GM23338 (cell line): ENCODE results near the gene TNKS2. TPM values are rescaled to one million over a fixed set of nuclear protein-coding genes. Genes with fewer than 3 reads are reported as not detected.

Source experiments
- ATAC-seq: fragments of 200-7000 bp; cut with Tn5 transposase; 3 replicates; pipeline ENCODE4 v1.9.1; 2020
- DNase-seq: peaks from one replicate; pipeline ENCODE4 v3.0.0-alpha.2; 2015; ENCODE audit warnings: low spot score
- H2AFZ ChIP-seq: fragments of 200-600 bp; sonication (generic); 2 replicates; pipeline ENCODE4 v1.8.0; 2016; ENCODE audit warnings: antibody characterized with exemption, mild to moderate bottlenecking, moderate library complexity
- H3F3A ChIP-seq: fragments of 200-600 bp; sonication (generic); replicated peaks from 2 replicates; pipeline ENCODE4 v1.8.0; 2017; ENCODE audit warnings: antibody characterized with exemption, mixed run types, low read depth
- H3K27ac ChIP-seq: fragments of 200-600 bp; sonication (generic); 2 replicates; pipeline ENCODE4 v1.6.1; 2016; ENCODE audit warnings: low read depth
- H3K27me3 ChIP-seq: fragments of 200-600 bp; sonication (generic); 2 replicates; pipeline ENCODE4 v1.8.0; 2016; ENCODE audit warnings: mild to moderate bottlenecking, mixed run types, moderate library complexity; ENCODE audit not compliant: insufficient read depth
- H3K36me3 ChIP-seq: fragments of 200-600 bp; sonication (generic); 2 replicates; pipeline ENCODE4 v1.8.0; 2016; ENCODE audit warnings: mild to moderate bottlenecking; ENCODE audit not compliant: insufficient read depth
- H3K4me1 ChIP-seq: fragments of 200-600 bp; sonication (generic); 2 replicates; pipeline ENCODE4 v1.8.0; 2016; ENCODE audit warnings: mild to moderate bottlenecking, moderate library complexity; ENCODE audit not compliant: insufficient read depth
- H3K4me2 ChIP-seq: fragments of 200-600 bp; sonication (generic); 2 replicates; pipeline ENCODE4 v1.7.1; 2017; ENCODE audit warnings: mixed run types
- H3K4me3 ChIP-seq: fragments of 200-600 bp; sonication (generic); 2 replicates; pipeline ENCODE4 v1.6.1; 2016; ENCODE audit warnings: mixed run types
- H3K79me2 ChIP-seq: fragments of 200-600 bp; sonication (generic); replicated peaks from 2 replicates; pipeline ENCODE4 v1.8.0; 2017; ENCODE audit warnings: mild to moderate bottlenecking; ENCODE audit not compliant: insufficient read depth
- H3K9me2 ChIP-seq: fragments of 200-600 bp; sonication (generic); 2 replicates; pipeline ENCODE4 v1.8.0; 2017; ENCODE audit not compliant: insufficient read depth
- H4K20me1 ChIP-seq: fragments of 200-600 bp; sonication (generic); replicated peaks from 2 replicates; pipeline ENCODE4 v1.8.0; 2017; ENCODE audit warnings: mild to moderate bottlenecking; ENCODE audit not compliant: insufficient read depth
- H3K27ac Mint-ChIP-seq: 2 replicates; pipeline ENCODE4 v1.8.0; 2020; ENCODE audit warnings: inconsistent platforms, mild to moderate bottlenecking, moderate library complexity, mixed read lengths
- H3K27me3 Mint-ChIP-seq: 3 replicates; pipeline ENCODE4 v1.8.0; 2022; ENCODE audit warnings: low read depth, mild to moderate bottlenecking, moderate library complexity, mixed read lengths, inconsistent platforms; ENCODE audit not compliant: insufficient read depth, poor library complexity
- H3K36me3 Mint-ChIP-seq: 3 replicates; pipeline ENCODE4 v1.8.0; 2021; ENCODE audit warnings: low read depth, mild to moderate bottlenecking, inconsistent platforms, moderate library complexity, mixed read lengths
- H3K4me1 Mint-ChIP-seq: 3 replicates; pipeline ENCODE4 v1.8.0; 2020; ENCODE audit warnings: mild to moderate bottlenecking, inconsistent platforms, mixed read lengths
- H3K4me3 Mint-ChIP-seq: 3 replicates; pipeline ENCODE4 v1.8.0; 2021; ENCODE audit warnings: moderate library complexity, mild to moderate bottlenecking, inconsistent platforms, mixed read lengths
- H3K9me3 Mint-ChIP-seq: 3 replicates; pipeline ENCODE4 v1.8.0; 2020; ENCODE audit warnings: moderate library complexity, mild to moderate bottlenecking, inconsistent platforms, mixed read lengths
- CREB1 ChIP-seq: fragments of 250-450 bp; sonication (Bioruptor Pico); IDR thresholded peaks from 2 replicates; pipeline ENCODE4 v1.5.0; 2020; ENCODE audit warnings: low read depth, mild to moderate bottlenecking, moderate library complexity
- EZH2 ChIP-seq: fragments of 200-600 bp; sonication (generic); IDR thresholded peaks from one replicate; pipeline ENCODE4 v1.8.0; 2017; ENCODE audit warnings: antibody characterized with exemption, mild to moderate bottlenecking, low read depth; ENCODE audit not compliant: unreplicated experiment
- EZH2phosphoT487 ChIP-seq: fragments of 200-600 bp; sonication (generic); IDR thresholded peaks from one replicate; pipeline ENCODE4 v1.8.1; 2018; ENCODE audit warnings: antibody characterized with exemption; ENCODE audit not compliant: unreplicated experiment
- JUNB ChIP-seq: IDR thresholded peaks from one replicate; pipeline ENCODE4 v1.6.1; 2016; ENCODE audit warnings: antibody characterized with exemption; ENCODE audit not compliant: unreplicated experiment
- NANOG ChIP-seq: IDR thresholded peaks from 2 replicates; pipeline ENCODE4 v1.6.1; 2016; ENCODE audit warnings: antibody characterized with exemption, borderline replicate concordance
- POLR2AphosphoS5 ChIP-seq: IDR thresholded peaks from 2 replicates; pipeline ENCODE4 v1.6.1; 2016; ENCODE audit warnings: antibody characterized with exemption, low read depth
- STAT1 ChIP-seq: IDR thresholded peaks from one replicate; pipeline ENCODE4 v1.6.1; 2016; ENCODE audit warnings: antibody characterized with exemption; ENCODE audit not compliant: unreplicated experiment
- ZNF114 ChIP-seq: fragments of 250-450 bp; sonication (Bioruptor Pico); IDR thresholded peaks from 2 replicates; pipeline ENCODE4 v1.5.0; 2020; ENCODE audit warnings: mild to moderate bottlenecking, moderate library complexity
- ZNF331 ChIP-seq: fragments of 250-450 bp; sonication (Bioruptor Pico); IDR thresholded peaks from 2 replicates; pipeline ENCODE4 v1.5.0; 2020; ENCODE audit warnings: low read depth, mild to moderate bottlenecking, moderate library complexity
- polyA plus RNA-seq: library from polyadenylated mRNA; unstranded; fragments of >200 nt; fragmentation: Nextera tagmentation; extraction: Ambion mirVana; gene quantifications from 2 replicates; pipeline ENCODE4 v1.2.1, GENCODE V29; 2016
- total RNA-seq: library from RNA; depleted of rRNA; stranded (reverse); fragments of >200 nt; shearing (Covaris generic); gene quantifications from 2 replicates; pipeline ENCODE4 v1.2.3, GENCODE V29; 2014
- TF ChIP-seq, protein P1 (sequence below): fragments of 250-450 bp; sonication (Bioruptor Pico); IDR thresholded peaks from 2 replicates; pipeline ENCODE4 v1.5.0; 2020; ENCODE audit warnings: mild to moderate bottlenecking, moderate library complexity
- TF ChIP-seq, protein P2 (sequence below), 2 experiments: fragments of 200-600 bp in 1 of 2; sonication (generic) in 1 of 2; conservative IDR thresholded peaks; 2 replicates each; pipeline versions ENCODE4 v1.5.1 to v1.6.1; 2016 to 2017; ENCODE audit warnings: antibody characterized with exemption in 2 of 2, low read depth in 2 of 2, mild to moderate bottlenecking in 2 of 2, moderate library complexity in 1 of 2
- TF ChIP-seq, protein P3 (sequence below): IDR thresholded peaks from one replicate; pipeline ENCODE4 v1.6.1; 2018; ENCODE audit warnings: antibody characterized with exemption; ENCODE audit not compliant: unreplicated experiment

TNKS2 gene
- total and polyA plus RNA-seq, 2 experiments from 2014 or later = 23.5 to 85.5 TPM

DNA sequence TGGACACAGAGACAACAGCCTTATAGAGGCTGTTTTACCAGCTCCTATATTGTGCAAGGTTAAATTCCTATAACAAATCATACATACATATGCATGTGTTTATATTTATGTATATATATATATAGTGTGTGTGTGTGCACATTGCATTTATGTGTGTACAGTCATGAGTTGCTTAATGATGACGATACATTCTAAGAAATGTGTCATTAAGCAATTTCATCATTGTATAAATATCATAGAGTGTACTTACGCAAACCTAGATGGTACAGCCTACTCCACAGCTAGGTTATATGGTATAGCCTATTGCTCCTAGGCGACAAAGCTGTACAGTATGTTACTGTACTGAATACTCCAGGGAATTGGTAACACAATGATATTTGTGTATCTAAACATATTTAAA, 30.1 kb upstream of the TNKS2 start (continued):
- TF ChIP-seq, protein P1, sequence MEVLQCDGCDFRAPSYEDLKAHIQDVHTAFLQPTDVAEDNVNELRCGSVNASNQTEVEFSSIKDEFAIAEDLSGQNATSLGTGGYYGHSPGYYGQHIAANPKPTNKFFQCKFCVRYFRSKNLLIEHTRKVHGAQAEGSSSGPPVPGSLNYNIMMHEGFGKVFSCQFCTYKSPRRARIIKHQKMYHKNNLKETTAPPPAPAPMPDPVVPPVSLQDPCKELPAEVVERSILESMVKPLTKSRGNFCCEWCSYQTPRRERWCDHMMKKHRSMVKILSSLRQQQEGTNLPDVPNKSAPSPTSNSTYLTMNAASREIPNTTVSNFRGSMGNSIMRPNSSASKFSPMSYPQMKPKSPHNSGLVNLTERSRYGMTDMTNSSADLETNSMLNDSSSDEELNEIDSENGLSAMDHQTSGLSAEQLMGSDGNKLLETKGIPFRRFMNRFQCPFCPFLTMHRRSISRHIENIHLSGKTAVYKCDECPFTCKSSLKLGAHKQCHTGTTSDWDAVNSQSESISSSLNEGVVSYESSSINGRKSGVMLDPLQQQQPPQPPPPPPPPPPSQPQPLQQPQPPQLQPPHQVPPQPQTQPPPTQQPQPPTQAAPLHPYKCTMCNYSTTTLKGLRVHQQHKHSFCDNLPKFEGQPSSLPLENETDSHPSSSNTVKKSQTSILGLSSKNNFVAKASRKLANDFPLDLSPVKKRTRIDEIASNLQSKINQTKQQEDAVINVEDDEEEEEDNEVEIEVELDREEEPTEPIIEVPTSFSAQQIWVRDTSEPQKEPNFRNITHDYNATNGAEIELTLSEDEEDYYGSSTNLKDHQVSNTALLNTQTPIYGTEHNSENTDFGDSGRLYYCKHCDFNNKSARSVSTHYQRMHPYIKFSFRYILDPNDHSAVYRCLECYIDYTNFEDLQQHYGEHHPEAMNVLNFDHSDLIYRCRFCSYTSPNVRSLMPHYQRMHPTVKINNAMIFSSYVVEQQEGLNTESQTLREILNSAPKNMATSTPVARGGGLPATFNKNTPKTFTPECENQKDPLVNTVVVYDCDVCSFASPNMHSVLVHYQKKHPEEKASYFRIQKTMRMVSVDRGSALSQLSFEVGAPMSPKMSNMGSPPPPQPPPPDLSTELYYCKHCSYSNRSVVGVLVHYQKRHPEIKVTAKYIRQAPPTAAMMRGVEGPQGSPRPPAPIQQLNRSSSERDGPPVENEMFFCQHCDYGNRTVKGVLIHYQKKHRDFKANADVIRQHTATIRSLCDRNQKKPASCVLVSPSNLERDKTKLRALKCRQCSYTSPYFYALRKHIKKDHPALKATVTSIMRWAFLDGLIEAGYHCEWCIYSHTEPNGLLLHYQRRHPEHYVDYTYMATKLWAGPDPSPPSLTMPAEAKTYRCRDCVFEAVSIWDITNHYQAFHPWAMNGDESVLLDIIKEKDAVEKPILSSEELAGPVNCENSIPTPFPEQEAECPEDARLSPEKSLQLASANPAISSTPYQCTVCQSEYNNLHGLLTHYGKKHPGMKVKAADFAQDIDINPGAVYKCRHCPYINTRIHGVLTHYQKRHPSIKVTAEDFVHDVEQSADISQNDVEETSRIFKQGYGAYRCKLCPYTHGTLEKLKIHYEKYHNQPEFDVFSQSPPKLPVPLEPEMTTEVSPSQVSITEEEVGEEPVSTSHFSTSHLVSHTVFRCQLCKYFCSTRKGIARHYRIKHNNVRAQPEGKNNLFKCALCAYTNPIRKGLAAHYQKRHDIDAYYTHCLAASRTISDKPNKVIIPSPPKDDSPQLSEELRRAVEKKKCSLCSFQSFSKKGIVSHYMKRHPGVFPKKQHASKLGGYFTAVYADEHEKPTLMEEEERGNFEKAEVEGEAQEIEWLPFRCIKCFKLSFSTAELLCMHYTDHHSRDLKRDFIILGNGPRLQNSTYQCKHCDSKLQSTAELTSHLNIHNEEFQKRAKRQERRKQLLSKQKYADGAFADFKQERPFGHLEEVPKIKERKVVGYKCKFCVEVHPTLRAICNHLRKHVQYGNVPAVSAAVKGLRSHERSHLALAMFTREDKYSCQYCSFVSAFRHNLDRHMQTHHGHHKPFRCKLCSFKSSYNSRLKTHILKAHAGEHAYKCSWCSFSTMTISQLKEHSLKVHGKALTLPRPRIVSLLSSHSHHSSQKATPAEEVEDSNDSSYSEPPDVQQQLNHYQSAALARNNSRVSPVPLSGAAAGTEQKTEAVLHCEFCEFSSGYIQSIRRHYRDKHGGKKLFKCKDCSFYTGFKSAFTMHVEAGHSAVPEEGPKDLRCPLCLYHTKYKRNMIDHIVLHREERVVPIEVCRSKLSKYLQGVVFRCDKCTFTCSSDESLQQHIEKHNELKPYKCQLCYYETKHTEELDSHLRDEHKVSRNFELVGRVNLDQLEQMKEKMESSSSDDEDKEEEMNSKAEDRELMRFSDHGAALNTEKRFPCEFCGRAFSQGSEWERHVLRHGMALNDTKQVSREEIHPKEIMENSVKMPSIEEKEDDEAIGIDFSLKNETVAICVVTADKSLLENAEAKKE (CRISPR knock-in tag) = no peak
- TF ChIP-seq POLR2AphosphoS5 (no peak), EZH2phosphoT487 (no peak)
- TF ChIP-seq, protein P2, sequence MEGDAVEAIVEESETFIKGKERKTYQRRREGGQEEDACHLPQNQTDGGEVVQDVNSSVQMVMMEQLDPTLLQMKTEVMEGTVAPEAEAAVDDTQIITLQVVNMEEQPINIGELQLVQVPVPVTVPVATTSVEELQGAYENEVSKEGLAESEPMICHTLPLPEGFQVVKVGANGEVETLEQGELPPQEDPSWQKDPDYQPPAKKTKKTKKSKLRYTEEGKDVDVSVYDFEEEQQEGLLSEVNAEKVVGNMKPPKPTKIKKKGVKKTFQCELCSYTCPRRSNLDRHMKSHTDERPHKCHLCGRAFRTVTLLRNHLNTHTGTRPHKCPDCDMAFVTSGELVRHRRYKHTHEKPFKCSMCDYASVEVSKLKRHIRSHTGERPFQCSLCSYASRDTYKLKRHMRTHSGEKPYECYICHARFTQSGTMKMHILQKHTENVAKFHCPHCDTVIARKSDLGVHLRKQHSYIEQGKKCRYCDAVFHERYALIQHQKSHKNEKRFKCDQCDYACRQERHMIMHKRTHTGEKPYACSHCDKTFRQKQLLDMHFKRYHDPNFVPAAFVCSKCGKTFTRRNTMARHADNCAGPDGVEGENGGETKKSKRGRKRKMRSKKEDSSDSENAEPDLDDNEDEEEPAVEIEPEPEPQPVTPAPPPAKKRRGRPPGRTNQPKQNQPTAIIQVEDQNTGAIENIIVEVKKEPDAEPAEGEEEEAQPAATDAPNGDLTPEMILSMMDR (conservative IDR thresholded peaks at IDR 0.05; ENCODE audit: low read depth in 2 of 2) = no peak

DNA sequence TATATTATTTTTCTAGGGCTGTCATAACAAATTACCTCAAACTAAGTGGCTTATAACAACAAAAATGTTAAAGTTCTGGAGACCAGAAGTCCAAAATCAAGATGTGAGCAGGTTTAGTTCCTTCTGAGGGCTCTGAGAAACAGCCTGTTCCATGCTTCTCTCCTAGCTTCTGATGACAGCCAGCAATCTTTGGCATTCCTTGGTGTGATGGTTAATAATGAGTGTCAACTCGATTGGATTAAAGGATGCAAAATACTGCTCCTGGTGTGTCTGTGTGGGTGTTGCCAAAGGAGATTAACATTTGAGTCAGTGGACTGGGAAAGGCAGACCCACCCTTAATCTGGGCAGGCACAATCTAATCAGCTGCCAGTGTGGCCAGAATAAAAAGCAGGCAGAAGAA, 26.3 kb upstream of the TNKS2 start:
- H3K9me2 ChIP-seq = peaks cover 5% of the 10 kb centered on the region; the same call in 1 of the 2 replicates
- TF ChIP-seq EZH2phosphoT487 (no peak), NANOG (no peak), STAT1 (no peak), EZH2 (no peak), ZNF114 (no peak), CREB1 (no peak), ZNF331 (no peak), JUNB (no peak), POLR2AphosphoS5 (no peak)
- TF ChIP-seq, protein P2 (conservative IDR thresholded peaks at IDR 0.05; ENCODE audit: low read depth in 2 of 2) = no peak
- TF ChIP-seq, protein P3, sequence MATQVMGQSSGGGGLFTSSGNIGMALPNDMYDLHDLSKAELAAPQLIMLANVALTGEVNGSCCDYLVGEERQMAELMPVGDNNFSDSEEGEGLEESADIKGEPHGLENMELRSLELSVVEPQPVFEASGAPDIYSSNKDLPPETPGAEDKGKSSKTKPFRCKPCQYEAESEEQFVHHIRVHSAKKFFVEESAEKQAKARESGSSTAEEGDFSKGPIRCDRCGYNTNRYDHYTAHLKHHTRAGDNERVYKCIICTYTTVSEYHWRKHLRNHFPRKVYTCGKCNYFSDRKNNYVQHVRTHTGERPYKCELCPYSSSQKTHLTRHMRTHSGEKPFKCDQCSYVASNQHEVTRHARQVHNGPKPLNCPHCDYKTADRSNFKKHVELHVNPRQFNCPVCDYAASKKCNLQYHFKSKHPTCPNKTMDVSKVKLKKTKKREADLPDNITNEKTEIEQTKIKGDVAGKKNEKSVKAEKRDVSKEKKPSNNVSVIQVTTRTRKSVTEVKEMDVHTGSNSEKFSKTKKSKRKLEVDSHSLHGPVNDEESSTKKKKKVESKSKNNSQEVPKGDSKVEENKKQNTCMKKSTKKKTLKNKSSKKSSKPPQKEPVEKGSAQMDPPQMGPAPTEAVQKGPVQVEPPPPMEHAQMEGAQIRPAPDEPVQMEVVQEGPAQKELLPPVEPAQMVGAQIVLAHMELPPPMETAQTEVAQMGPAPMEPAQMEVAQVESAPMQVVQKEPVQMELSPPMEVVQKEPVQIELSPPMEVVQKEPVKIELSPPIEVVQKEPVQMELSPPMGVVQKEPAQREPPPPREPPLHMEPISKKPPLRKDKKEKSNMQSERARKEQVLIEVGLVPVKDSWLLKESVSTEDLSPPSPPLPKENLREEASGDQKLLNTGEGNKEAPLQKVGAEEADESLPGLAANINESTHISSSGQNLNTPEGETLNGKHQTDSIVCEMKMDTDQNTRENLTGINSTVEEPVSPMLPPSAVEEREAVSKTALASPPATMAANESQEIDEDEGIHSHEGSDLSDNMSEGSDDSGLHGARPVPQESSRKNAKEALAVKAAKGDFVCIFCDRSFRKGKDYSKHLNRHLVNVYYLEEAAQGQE = no peak

More for the DNA sequence above, 26.3 kb upstream of the TNKS2 start:
- Mint-ChIP-seq H3K9me3 (no peaks in the 10 kb centered on the region), H3K27me3 (peaks cover 1% of the 10 kb centered on the region), H3K4me1 (no peaks in the 10 kb centered on the region), H3K4me3 (no peak overlapping the region), H3K36me3 (no peaks in the 10 kb centered on the region), H3K27ac (no peak overlapping the region)
- no peak for DNase-seq
- H4K20me1 ChIP-seq = no peaks in the 10 kb centered on the region
- no peaks in the 10 kb centered on the region for H3K27me3 ChIP-seq
- H3K27ac ChIP-seq = no peak overlapping the region
- H3K4me3 ChIP-seq = no peak overlapping the region
- no peak for ATAC-seq
- no peaks in the 10 kb centered on the region for H3K4me1 ChIP-seq
- H2AFZ ChIP-seq = peak overlapping the region; percentile 35; the same call in 1 of the 2 replicates
- H3F3A ChIP-seq = no peaks in the 10 kb centered on the region
- H3K79me2 ChIP-seq = no peaks in the 10 kb centered on the region
- H3K4me2 ChIP-seq = no peak overlapping the region
- H3K36me3 ChIP-seq = no peaks in the 10 kb centered on the region
